CD8-positive, alpha-beta memory T cell (primary cell): ENCODE measurements around the gene IL11. TPM values are rescaled to one million over a fixed set of nuclear protein-coding genes. Genes with fewer than 3 reads are reported as not detected.

ENCODE experiments used
- CTCF ChIA-PET: fragments of 350-600 bp; sonication (Branson Sonifier 250); formaldehyde crosslinking; loops from one replicate; lab custom pipeline; 2021; ENCODE audit warnings: antibody characterized with exemption; lab: Charles Lee
- POLR2A ChIA-PET: fragments of 350-600 bp; sonication (Branson Sonifier 250); formaldehyde crosslinking; loops from one replicate; lab custom pipeline; 2021; ENCODE audit warnings: antibody characterized with exemption; lab: Charles Lee
- DNase-seq, 5 donors: peaks; one replicate each; pipeline versions ENCODE4 v3.0.0 to v3.0.0-alpha.2; 2020 to 2022; ENCODE audit warnings: mixed read lengths in 1 of 5
- H3K27ac ChIP-seq: one replicate; pipeline ENCODE4 v1.7.0; 2013; ENCODE audit warnings: low read depth, mild to moderate bottlenecking, low read length, moderate library complexity
- H3K27me3 ChIP-seq: 2 replicates; pipeline ENCODE4 v1.7.0; 2013; ENCODE audit warnings: low read length, mild to moderate bottlenecking; ENCODE audit not compliant: insufficient read depth, poor library complexity, severe bottlenecking
- H3K36me3 ChIP-seq: 2 replicates; pipeline ENCODE4 v1.7.0; 2013; ENCODE audit warnings: mild to moderate bottlenecking, low read length, moderate library complexity; ENCODE audit not compliant: insufficient read depth
- H3K4me1 ChIP-seq: 2 replicates; pipeline ENCODE4 v1.7.0; 2013; ENCODE audit warnings: mild to moderate bottlenecking, low read length, moderate library complexity; ENCODE audit not compliant: insufficient read depth
- H3K4me3 ChIP-seq: 2 replicates; pipeline ENCODE4 v1.7.0; 2013; ENCODE audit warnings: mild to moderate bottlenecking, low read length
- H3K9me3 ChIP-seq: 2 replicates; pipeline ENCODE4 v1.7.0; 2013; ENCODE audit warnings: mild to moderate bottlenecking, low read length
- H3K27ac Mint-ChIP-seq, 8 donors: one replicate each; pipeline ENCODE4 v1.8.0; 2020 to 2021; ENCODE audit warnings: mixed read lengths in 8 of 8, mild to moderate bottlenecking in 6 of 8, inconsistent platforms in 3 of 8, moderate library complexity in 3 of 8
- H3K27me3 Mint-ChIP-seq, 2 donors: one replicate each; pipeline ENCODE4 v1.8.0; 2020 to 2021; ENCODE audit warnings: mixed read lengths in 2 of 2, mild to moderate bottlenecking in 1 of 2, moderate library complexity in 1 of 2
- H3K36me3 Mint-ChIP-seq, 3 donors: one replicate each; pipeline ENCODE4 v1.8.0; 2020 to 2021; ENCODE audit warnings: mixed read lengths in 3 of 3, inconsistent platforms in 1 of 3, mild to moderate bottlenecking in 1 of 3
- H3K4me1 Mint-ChIP-seq, 3 donors: one replicate each; pipeline ENCODE4 v1.8.0; 2020 to 2021; ENCODE audit warnings: mixed read lengths in 3 of 3, inconsistent platforms in 1 of 3, mild to moderate bottlenecking in 1 of 3
- H3K4me3 Mint-ChIP-seq, 7 donors: one replicate each; pipeline ENCODE4 v1.8.0; 2020 to 2021; ENCODE audit warnings: mixed read lengths in 7 of 7, mild to moderate bottlenecking in 6 of 7, moderate library complexity in 4 of 7, inconsistent platforms in 2 of 7
- H3K9me3 Mint-ChIP-seq, 5 donors: one replicate each; pipeline ENCODE4 v1.8.0; 2020 to 2022; ENCODE audit warnings: mixed read lengths in 5 of 5, mild to moderate bottlenecking in 3 of 5, moderate library complexity in 2 of 5, inconsistent platforms in 1 of 5
- polyA plus RNA-seq: library from polyadenylated mRNA; unstranded; fragments of 300-500 nt; fragmentation: Illumina TruSeq; gene quantifications from one replicate; pipeline ENCODE4 v1.2.3, GENCODE V29; 2021
- total RNA-seq, 2 experiments: library from RNA; stranded (reverse); gene quantifications; one replicate each; pipeline ENCODE4 v1.2.3, GENCODE V29; 2021

The IL11 gene
- total and polyA plus RNA-seq, 3 experiments from 2014 or later: 0.27 to 0.37 TPM; not detected in 1

- DNase-seq: no peak
- CTCF ChIA-PET: no interaction called here
Measured at GRCh38 chr19:55314396-55314795, 55.9 kb downstream of the IL11 start.

More at GRCh38 chr19:55314396-55314795, 55.9 kb downstream of the IL11 start:
- H3K4me1 ChIP-seq: no peaks in the 10 kb centered on the region
- POLR2A ChIA-PET: no interaction called here
- Mint-ChIP-seq H3K4me3 (no peak overlapping the region), H3K36me3 (no peaks in the 10 kb centered on the region), H3K9me3 (no peaks in the 10 kb centered on the region), H3K27me3 (no peaks in the 10 kb centered on the region), H3K27ac (no peak overlapping the region), H3K4me1 (no peaks in the 10 kb centered on the region)
- H3K9me3 ChIP-seq: no peaks in the 10 kb centered on the region
- no peaks in the 10 kb centered on the region for H3K36me3 ChIP-seq
- no peaks in the 10 kb centered on the region for H3K27me3 ChIP-seq
- H3K27ac ChIP-seq: no peak overlapping the region
- H3K4me3 ChIP-seq: no peak overlapping the region

Other genes starting within 250 kb of the IL11 start
- gene TNNT1, start 221.3 kb downstream of the IL11 start, total RNA-seq: not detected
- not detected for gene TNNT1, start 221.3 kb downstream of the IL11 start, polyA plus RNA-seq
- gene TNNI3, start 212.7 kb downstream of the IL11 start, total RNA-seq: not detected
- not detected for gene TNNI3, start 212.7 kb downstream of the IL11 start, polyA plus RNA-seq
- under 1 TPM in 1 of 2 experiments, not detected in 1; 0.27 TPM for gene DNAAF3, start 203.8 kb downstream of the IL11 start, total RNA-seq
- gene DNAAF3, start 203.8 kb downstream of the IL11 start, polyA plus RNA-seq: not detected
- gene SYT5, start 190.2 kb downstream of the IL11 start, total RNA-seq: not detected
- gene SYT5, start 190.2 kb downstream of the IL11 start, polyA plus RNA-seq: 0.37 TPM
- gene PTPRH, start 161.0 kb downstream of the IL11 start, total RNA-seq: not detected
- not detected for gene PTPRH, start 161.0 kb downstream of the IL11 start, polyA plus RNA-seq
- 10 to 100 TPM in 1 of 2 experiments, 1 to 10 TPM in 1; 8.5 to 10.3 TPM for gene TMEM86B, start 141.7 kb downstream of the IL11 start, total RNA-seq
- 2.9 TPM for gene TMEM86B, start 141.7 kb downstream of the IL11 start, polyA plus RNA-seq
- 100 to 1,000 TPM; 216 to 225 TPM for gene PPP6R1, start 111.4 kb downstream of the IL11 start, total RNA-seq
- gene PPP6R1, start 111.4 kb downstream of the IL11 start, polyA plus RNA-seq: 143 TPM
- gene HSPBP1, start 90.4 kb downstream of the IL11 start, total RNA-seq: 10 to 100 TPM; 82.9 to 84.1 TPM
- gene HSPBP1, start 90.4 kb downstream of the IL11 start, polyA plus RNA-seq: 46.4 TPM
- 1 to 10 TPM; 4.1 to 5.7 TPM for gene BRSK1, start 86.5 kb downstream of the IL11 start, total RNA-seq
- gene BRSK1, start 86.5 kb downstream of the IL11 start, polyA plus RNA-seq: 0.82 TPM
- gene TMEM150B, start 45.1 kb downstream of the IL11 start, total RNA-seq: under 1 TPM in 1 of 2 experiments, not detected in 1; 0.53 TPM
- not detected for gene TMEM150B, start 45.1 kb downstream of the IL11 start, polyA plus RNA-seq
- gene KMT5C, start 30.6 kb downstream of the IL11 start, total RNA-seq: 10 to 100 TPM; 14.6 to 15.0 TPM
- gene KMT5C, start 30.6 kb downstream of the IL11 start, polyA plus RNA-seq: 1.6 TPM
- not detected for gene COX6B2, start 15.7 kb downstream of the IL11 start, total RNA-seq
- not detected for gene COX6B2, start 15.7 kb downstream of the IL11 start, polyA plus RNA-seq
- gene GARIN5B, start 7.2 kb downstream of the IL11 start, total RNA-seq: not detected
- gene GARIN5B, start 7.2 kb downstream of the IL11 start, polyA plus RNA-seq: not detected
- gene TMEM190, start 6.4 kb upstream of the IL11 start, total RNA-seq: not detected
- gene TMEM190, start 6.4 kb upstream of the IL11 start, polyA plus RNA-seq: not detected
- gene TMEM238, start 13.8 kb upstream of the IL11 start, total RNA-seq: 10 to 100 TPM; 13.3 to 14.1 TPM
- gene TMEM238, start 13.8 kb upstream of the IL11 start, polyA plus RNA-seq: 1.9 TPM
- gene RPL28, start 15.5 kb upstream of the IL11 start, total RNA-seq: 1,000 to 10,000 TPM; 2,376 to 2,381 TPM
- 615 TPM for gene RPL28, start 15.5 kb upstream of the IL11 start, polyA plus RNA-seq
- gene UBE2S, start 37.3 kb upstream of the IL11 start, total RNA-seq: 100 to 1,000 TPM; 263 to 291 TPM
- gene UBE2S, start 37.3 kb upstream of the IL11 start, polyA plus RNA-seq: 42.5 TPM
- not detected for gene SHISA7, start 72.8 kb upstream of the IL11 start, total RNA-seq
- not detected for gene SHISA7, start 72.8 kb upstream of the IL11 start, polyA plus RNA-seq
- gene ISOC2, start 91.2 kb upstream of the IL11 start, total RNA-seq: 10 to 100 TPM; 33.7 to 38.8 TPM
- gene ISOC2, start 91.2 kb upstream of the IL11 start, polyA plus RNA-seq: 32.0 TPM
- gene C19orf85, start 94.3 kb upstream of the IL11 start, total RNA-seq: not detected
- not detected for gene C19orf85, start 94.3 kb upstream of the IL11 start, polyA plus RNA-seq
- gene ZNF628, start 106.2 kb upstream of the IL11 start, total RNA-seq: 1 to 10 TPM; 8.3 to 8.7 TPM
- gene ZNF628, start 106.2 kb upstream of the IL11 start, polyA plus RNA-seq: 0.36 TPM
- gene NAT14, start 114.7 kb upstream of the IL11 start, total RNA-seq: 10 to 100 TPM; 27.5 to 28.4 TPM
- gene NAT14, start 114.7 kb upstream of the IL11 start, polyA plus RNA-seq: 7.0 TPM
- 1 to 10 TPM in 1 of 2 experiments, under 1 TPM in 1; 0.35 to 1.2 TPM for gene SSC5D, start 118.0 kb upstream of the IL11 start, total RNA-seq
- not detected for gene SSC5D, start 118.0 kb upstream of the IL11 start, polyA plus RNA-seq
- not detected for gene SBK2, start 166.7 kb upstream of the IL11 start, total RNA-seq
- not detected for gene SBK2, start 166.7 kb upstream of the IL11 start, polyA plus RNA-seq
- not detected for gene SBK3, start 175.1 kb upstream of the IL11 start, total RNA-seq
- gene SBK3, start 175.1 kb upstream of the IL11 start, polyA plus RNA-seq: not detected
- gene ZNF579, start 210.4 kb upstream of the IL11 start, total RNA-seq: 1 to 10 TPM; 6.0 to 6.6 TPM
- 0.35 TPM for gene ZNF579, start 210.4 kb upstream of the IL11 start, polyA plus RNA-seq
- 10 to 100 TPM; 23.9 to 25.8 TPM for gene FIZ1, start 229.1 kb upstream of the IL11 start, total RNA-seq
- gene FIZ1, start 229.1 kb upstream of the IL11 start, polyA plus RNA-seq: 4.6 TPM
- gene ZNF524, start 229.8 kb upstream of the IL11 start, total RNA-seq: 10 to 100 TPM; 13.9 to 15.8 TPM
- gene ZNF524, start 229.8 kb upstream of the IL11 start, polyA plus RNA-seq: 35.9 TPM
- 10 to 100 TPM; 12.7 to 15.3 TPM for gene ZNF865, start 235.2 kb upstream of the IL11 start, total RNA-seq
- 0.21 TPM for gene ZNF865, start 235.2 kb upstream of the IL11 start, polyA plus RNA-seq